Astrocyte of the hippocampus (primary cell): Measurements from ENCODE around the gene MSH3.
A peak's percentile ranks its signal among the peaks of the same experiment; 100 is the strongest.
"Not testable (repeated sequence)": the region's sequence is repeated elsewhere in the genome, so short reads cannot be mapped to it uniquely, and the experiment has no call there.

Source experiments
- DNase-seq: peaks from one replicate; pipeline ENCODE4 v3.0.0; 2011; ENCODE audit warnings: low read depth, low spot score

MSH3 gene

GRCh38 chr5:80796846-80797245 is 142.4 kb downstream of the MSH3 start:
- DNase-seq: no peak

GRCh38 chr5:80797428-80798024 is 143.1 kb downstream of the MSH3 start:
- no peak for DNase-seq

- no peak for DNase-seq
Measured at GRCh38 chr5:80798166-80798565, 143.7 kb downstream of the MSH3 start.

- no peak for DNase-seq
Measured at GRCh38 chr5:80798633-80799032, 144.2 kb downstream of the MSH3 start.

GRCh38 chr5:80799041-80799440 is 144.6 kb downstream of the MSH3 start:
- peak; percentile 59 for DNase-seq

- no peak for DNase-seq
Measured at GRCh38 chr5:80799573-80799972, 145.1 kb downstream of the MSH3 start.

- DNase-seq: no peak
Measured at GRCh38 chr5:80804332-80804731, 149.9 kb downstream of the MSH3 start.

- no peak for DNase-seq
Measured at GRCh38 chr5:80805038-80805437, 150.6 kb downstream of the MSH3 start.

- no peak for DNase-seq
Measured at GRCh38 chr5:80806929-80807328, 152.5 kb downstream of the MSH3 start.

- DNase-seq: peak; percentile 10
Measured at GRCh38 chr5:80809451-80809850, 155.0 kb downstream of the MSH3 start.

GRCh38 chr5:80810425-80810824 is 156.0 kb downstream of the MSH3 start:
- DNase-seq: no peak

- DNase-seq: no peak
Measured at GRCh38 chr5:80816590-80816989, 162.1 kb downstream of the MSH3 start.

- DNase-seq: no peak
Measured at GRCh38 chr5:80820685-80821084, 166.2 kb downstream of the MSH3 start.

GRCh38 chr5:80822640-80823039 is 168.2 kb downstream of the MSH3 start:
- no peak for DNase-seq

- DNase-seq: not testable (repeated sequence)
Measured at GRCh38 chr5:80824159-80824558, 169.7 kb downstream of the MSH3 start.

GRCh38 chr5:80825786-80826460 is 171.5 kb downstream of the MSH3 start:
- peak; percentile 8 for DNase-seq

- no peak for DNase-seq
Measured at GRCh38 chr5:80834710-80835109, 180.3 kb downstream of the MSH3 start.

GRCh38 chr5:80835128-80835527 is 180.7 kb downstream of the MSH3 start:
- no peak for DNase-seq

- DNase-seq: no peak
Measured at GRCh38 chr5:80837679-80838078, 183.2 kb downstream of the MSH3 start.

- not testable (repeated sequence) for DNase-seq
Measured at GRCh38 chr5:80841026-80841797, 186.8 kb downstream of the MSH3 start.

- not testable (repeated sequence) for DNase-seq
Measured at GRCh38 chr5:80846422-80846821, 192.0 kb downstream of the MSH3 start.

- not testable (repeated sequence) for DNase-seq
Measured at GRCh38 chr5:80850168-80850567, 195.7 kb downstream of the MSH3 start.
